SU-DHL-6 (cell line): ENCODE measurements around the gene REG4.
"Not testable (repeated sequence)": the region's sequence is repeated elsewhere in the genome, so short reads cannot be mapped to it uniquely, and the experiment has no call there.

Source experiments
- H2AFZ ChIP-seq: fragments of 200-600 bp; sonication (generic); 2 replicates; pipeline ENCODE4 v1.6.1; 2014; ENCODE audit warnings: low read depth, mild to moderate bottlenecking, moderate library complexity, mixed read lengths, antibody characterized with exemption, low read length; ENCODE audit not compliant: severe bottlenecking
- H3F3A ChIP-seq: fragments of 200-600 bp; shearing (Covaris generic); 2 replicates; pipeline ENCODE4 v1.6.0; 2016; ENCODE audit warnings: antibody characterized with exemption, mild to moderate bottlenecking; ENCODE audit not compliant: insufficient read depth
- H3K27ac ChIP-seq: fragments of 200-600 bp; sonication (generic); 2 replicates; pipeline ENCODE4 v1.5.1; 2016; ENCODE audit warnings: low read depth, mild to moderate bottlenecking, low read length, moderate library complexity, mixed read lengths
- H3K27me3 ChIP-seq: fragments of 200-600 bp; sonication (generic), shearing (Covaris generic); 2 replicates; pipeline ENCODE4 v1.6.0; 2014; ENCODE audit warnings: mild to moderate bottlenecking, low read length
- H3K36me3 ChIP-seq: fragments of 200-600 bp; sonication (generic); 2 replicates; pipeline ENCODE4 v1.6.1; 2014; ENCODE audit warnings: mild to moderate bottlenecking, low read length, mixed read lengths
- H3K4me2 ChIP-seq: fragments of 300-600, 200-600 bp; shearing (Covaris generic), sonication (generic); 2 replicates; pipeline ENCODE4 v1.6.0; 2014; ENCODE audit warnings: low read length, low read depth, mild to moderate bottlenecking; ENCODE audit not compliant: poor library complexity, severe bottlenecking
- H3K4me3 ChIP-seq: fragments of 200-600 bp; sonication (generic); 2 replicates; pipeline ENCODE4 v1.5.1; 2014; ENCODE audit warnings: antibody characterized with exemption, low read length, mild to moderate bottlenecking, mixed read lengths; ENCODE audit not compliant: insufficient read depth, poor library complexity, severe bottlenecking
- H3K79me2 ChIP-seq: fragments of 200-600 bp; sonication (generic); 2 replicates; pipeline ENCODE4 v1.6.1; 2014; ENCODE audit warnings: mild to moderate bottlenecking, low read length, moderate library complexity; ENCODE audit not compliant: insufficient read depth
- H3K9ac ChIP-seq: fragments of 200-600 bp; sonication (generic); 2 replicates; pipeline ENCODE4 v1.7.0; 2014; ENCODE audit warnings: mild to moderate bottlenecking, low read length
- H3K9me2 ChIP-seq: fragments of 200-600 bp; sonication (generic); replicated peaks from 2 replicates; pipeline ENCODE4 v1.6.1; 2014; ENCODE audit warnings: low read length; ENCODE audit not compliant: insufficient read depth
- H3K9me3 ChIP-seq: fragments of 200-600 bp; sonication (generic); 2 replicates; pipeline ENCODE4 v1.6.1; 2014; ENCODE audit warnings: low read length, mixed read lengths; ENCODE audit not compliant: insufficient read depth
- H4K20me1 ChIP-seq: fragments of 200-600 bp; sonication (generic); 2 replicates; pipeline ENCODE4 v1.6.1; 2014; ENCODE audit warnings: low read depth, mild to moderate bottlenecking, antibody characterized with exemption, low read length, moderate library complexity, mixed read lengths
- CTCF ChIP-seq: fragments of 200-600 bp; sonication (generic); IDR thresholded peaks from one replicate; pipeline ENCODE4 v1.5.1; 2017; ENCODE audit warnings: antibody characterized with exemption, mild to moderate bottlenecking, low read length, moderate library complexity; ENCODE audit not compliant: insufficient read depth, poor library complexity, severe bottlenecking
- EZH2phosphoT487 ChIP-seq: fragments of 200-600 bp; sonication (generic), shearing (Covaris generic); conservative IDR thresholded peaks from 2 replicates; pipeline ENCODE4 v1.6.1; 2018; ENCODE audit warnings: mild to moderate bottlenecking, antibody characterized with exemption, low read length, moderate library complexity, mixed read lengths

The REG4 gene

GRCh38 chr1:119790451-119791198, 20.6 kb downstream of the REG4 start:
- H3K9me2 ChIP-seq, result no peaks in the 10 kb centered on the region
- no peaks in the 10 kb centered on the region for H3K36me3 ChIP-seq
- no peak overlapping the region for H3K9ac ChIP-seq
- no peak overlapping the region for H3K4me3 ChIP-seq
- H3F3A ChIP-seq, result no peaks in the 10 kb centered on the region
- H4K20me1 ChIP-seq, result no peaks in the 10 kb centered on the region
- TF ChIP-seq CTCF, result no peak
- TF ChIP-seq EZH2phosphoT487, result no peak
- H2AFZ ChIP-seq, result no peak overlapping the region
- H3K4me2 ChIP-seq, result no peak overlapping the region
- no peaks in the 10 kb centered on the region for H3K9me3 ChIP-seq
- H3K27ac ChIP-seq, result no peak overlapping the region
- no peaks in the 10 kb centered on the region for H3K79me2 ChIP-seq
- H3K27me3 ChIP-seq, result 0 out of 2 replicates have a peak, but pooled peaks cover 3% of the 10 kb centered on the region

- Histone ChIP-seq H3K27me3 (0 out of 2 replicates have a peak, but pooled peaks cover 3% of the 10 kb centered on the region), H3K79me2 (no peaks in the 10 kb centered on the region), H3K4me2 (no peak overlapping the region), H3K36me3 (no peaks in the 10 kb centered on the region), H3F3A (no peaks in the 10 kb centered on the region), H3K9ac (no peak overlapping the region), H2AFZ (no peak overlapping the region), H3K27ac (no peak overlapping the region), H3K9me2 (no peaks in the 10 kb centered on the region), H3K4me3 (no peak overlapping the region), H3K9me3 (no peaks in the 10 kb centered on the region), H4K20me1 (no peaks in the 10 kb centered on the region)
- TF ChIP-seq CTCF (no peak), EZH2phosphoT487 (no peak)
Measured at GRCh38 chr1:119787776-119788175, 23.5 kb downstream of the REG4 start.

- not testable (repeated sequence) for H3K9ac ChIP-seq, H3K27me3 ChIP-seq, H3K36me3 ChIP-seq, H3K9me3 ChIP-seq, H4K20me1 ChIP-seq, H3K79me2 ChIP-seq, H2AFZ ChIP-seq, H3F3A ChIP-seq, H3K27ac ChIP-seq, H3K4me3 ChIP-seq, H3K9me2 ChIP-seq, H3K4me2 ChIP-seq
Measured at GRCh38 chr1:119786473-119787050, 24.7 kb downstream of the REG4 start.

GRCh38 chr1:119786046-119786445, 25.2 kb downstream of the REG4 start:
- not testable (repeated sequence) for H4K20me1 ChIP-seq, H3K36me3 ChIP-seq, H3F3A ChIP-seq, H3K4me2 ChIP-seq, H3K27ac ChIP-seq, H3K4me3 ChIP-seq, H3K9me2 ChIP-seq, H3K9me3 ChIP-seq, H3K79me2 ChIP-seq, H2AFZ ChIP-seq, H3K27me3 ChIP-seq, H3K9ac ChIP-seq
